HS-5 (cell line): ENCODE measurements around the gene ERFL.

ENCODE experiments used
- DNase-seq: peaks from one replicate; pipeline ENCODE4 v3.0.0-alpha.2; 2012; ENCODE audit warnings: low read depth

The ERFL gene

GRCh38 chr19:41928221-41928683 is at the start of gene ERFL:
TSS of gene ERFL (minus strand) at chr19:41928449. CDS start at chr19:41912919, 15,530 bp downstream.
- no peak for DNase-seq

- DNase-seq: no peak
Observed at GRCh38 chr19:41977916-41978315, 49.7 kb upstream of the ERFL start.

GRCh38 chr19:41974652-41975051 is 46.4 kb upstream of the ERFL start:
- DNase-seq: no peak

- DNase-seq: no peak
Observed at GRCh38 chr19:41971363-41971762, 43.1 kb upstream of the ERFL start.

- DNase-seq: no peak
Observed at GRCh38 chr19:41969772-41970458, 41.7 kb upstream of the ERFL start.

GRCh38 chr19:41968751-41969595 is 40.7 kb upstream of the ERFL start:
- no peak for DNase-seq

- no peak for DNase-seq
Observed at GRCh38 chr19:41967054-41967783, 39.0 kb upstream of the ERFL start.

GRCh38 chr19:41965106-41965505 is 36.9 kb upstream of the ERFL start:
- DNase-seq: no peak

GRCh38 chr19:41960973-41961372 is 32.7 kb upstream of the ERFL start:
- no peak for DNase-seq

- peak; percentile 67 for DNase-seq
Observed at GRCh38 chr19:41959056-41960053, 31.1 kb upstream of the ERFL start, which contains the start of gene RABAC1. TSS of gene RABAC1 (minus strand) at chr19:41959321. CDS start at chr19:41959292, 29 bp downstream.

GRCh38 chr19:41958367-41959055 is 30.3 kb upstream of the ERFL start:
- no peak for DNase-seq

GRCh38 chr19:41957838-41958366 is 29.7 kb upstream of the ERFL start:
- DNase-seq: no peak

GRCh38 chr19:41957161-41957837 is 29.1 kb upstream of the ERFL start:
- DNase-seq: no peak

- DNase-seq: no peak
Observed at GRCh38 chr19:41956621-41957020, 28.4 kb upstream of the ERFL start.

GRCh38 chr19:41955521-41955920 is 27.3 kb upstream of the ERFL start:
- no peak for DNase-seq

- no peak for DNase-seq
Observed at GRCh38 chr19:41951686-41952172, 23.5 kb upstream of the ERFL start.

GRCh38 chr19:41947091-41947490 is 18.8 kb upstream of the ERFL start:
- DNase-seq: no peak

GRCh38 chr19:41945135-41945766 is 17.0 kb upstream of the ERFL start:
- DNase-seq: no peak

GRCh38 chr19:41944336-41944735 is 16.1 kb upstream of the ERFL start:
- no peak for DNase-seq
